SK-N-SH (cell line): Measurements from ENCODE around the gene RAB6B. TPM values are rescaled to one million over a fixed set of nuclear protein-coding genes. Genes with fewer than 3 reads are reported as not detected.

Experiments
- CTCF ChIA-PET: fragments of 300-600, 350-600 bp; formaldehyde crosslinking; extraction: SDS; loops from one replicate; lab custom pipeline; 2021; lab: Yijun Ruan, JAX
- POLR2A ChIA-PET: fragments of 350-600 bp; sonication (Branson Sonifier 250); formaldehyde crosslinking; extraction: SDS; loops from one replicate; lab custom pipeline; 2020; ENCODE audit warnings: antibody characterized with exemption, inconsistent platforms; lab: Yijun Ruan, JAX
- DNase-seq: peaks from one replicate; pipeline ENCODE4 v3.0.0; 2012
- H2AFZ ChIP-seq: fragments of 200-600 bp; sonication (generic); 2 replicates; pipeline ENCODE4 v1.8.1; 2016; ENCODE audit warnings: antibody characterized with exemption, mild to moderate bottlenecking, low read depth
- H3F3A ChIP-seq: fragments of 200-600 bp; sonication (generic); replicated peaks from 2 replicates; pipeline ENCODE3; 2016; ENCODE audit warnings: antibody characterized with exemption, mild to moderate bottlenecking; ENCODE audit not compliant: insufficient read depth
- H3K27ac ChIP-seq, 2 experiments: fragments of 200-500 bp in 1 of 2; fragments of 200-600 bp in 1 of 2; sonication (Bioruptor generic) in 1 of 2; sonication (generic), shearing (Covaris generic) in 1 of 2; 2 replicates each; pipeline versions ENCODE4 v1.5.1 to v1.6.1; 2014 to 2016; ENCODE audit warnings: low read depth in 2 of 2, inconsistent platforms in 1 of 2, low read length in 1 of 2, mild to moderate bottlenecking in 1 of 2, mixed read lengths in 1 of 2
- H3K27me3 ChIP-seq: fragments of 200-600 bp; sonication (generic), shearing (Covaris generic); 2 replicates; pipeline ENCODE4 v1.6.1; 2016; ENCODE audit warnings: mixed run types; ENCODE audit not compliant: insufficient read depth
- H3K36me3 ChIP-seq, 2 experiments: fragments of 200-500 bp in 1 of 2; fragments of 200-600 bp in 1 of 2; sonication (Bioruptor generic) in 1 of 2; sonication (generic) in 1 of 2; replicated peaks in 1 of 2; 2 replicates each; pipeline versions ENCODE3 to v1.5.1; 2014 to 2016; ENCODE audit warnings: low read length in 1 of 2, mild to moderate bottlenecking in 1 of 2; ENCODE audit not compliant: insufficient read depth in 2 of 2, control insufficient read depth in 1 of 2
- H3K4me1 ChIP-seq, 2 experiments: fragments of 200-500 bp in 1 of 2; fragments of 200-600 bp in 1 of 2; sonication (Bioruptor generic) in 1 of 2; sonication (generic), shearing (Covaris generic) in 1 of 2; 2 replicates each; pipeline versions ENCODE4 v1.5.1 to v1.6.1; 2014 to 2016; ENCODE audit warnings: low read depth in 1 of 2, low read length in 1 of 2, mixed run types in 1 of 2; ENCODE audit not compliant: insufficient read depth in 2 of 2, control insufficient read depth in 1 of 2
- H3K4me2 ChIP-seq: fragments of 200-600 bp; sonication (generic), shearing (Covaris generic); 2 replicates; pipeline ENCODE4 v1.6.1; 2017; ENCODE audit warnings: mixed run types
- H3K4me3 ChIP-seq, 2 experiments: fragments of 200-500 bp in 1 of 2; fragments of 200-600 bp in 1 of 2; sonication (Bioruptor generic) in 1 of 2; sonication (generic), shearing (Covaris generic) in 1 of 2; 2 replicates each; pipeline versions ENCODE4 v1.5.1 to v1.8.1; 2014 to 2016; ENCODE audit warnings: low read depth in 2 of 2, inconsistent platforms in 1 of 2, low read length in 1 of 2, mild to moderate bottlenecking in 1 of 2, mixed read lengths in 1 of 2, moderate library complexity in 1 of 2
- H3K79me2 ChIP-seq: fragments of 200-600 bp; sonication (generic); 2 replicates; pipeline ENCODE4 v1.8.1; 2017; ENCODE audit warnings: mild to moderate bottlenecking; ENCODE audit not compliant: insufficient read depth
- H3K9ac ChIP-seq: fragments of 200-600 bp; sonication (generic); 2 replicates; pipeline ENCODE4 v1.6.1; 2017; ENCODE audit warnings: mixed run types
- H3K9me2 ChIP-seq: fragments of 200-600 bp; sonication (generic); 2 replicates; pipeline ENCODE4 v1.6.1; 2017; ENCODE audit warnings: mixed run types
- H3K9me3 ChIP-seq: fragments of 200-600 bp; sonication (generic); 2 replicates; pipeline ENCODE4 v1.6.1; 2017; ENCODE audit warnings: mixed run types, mild to moderate bottlenecking, moderate library complexity
- H4K20me1 ChIP-seq: fragments of 200-600 bp; sonication (generic); 2 replicates; pipeline ENCODE4 v1.6.1; 2017; ENCODE audit warnings: mild to moderate bottlenecking, mixed run types; ENCODE audit not compliant: insufficient read depth
- CHD2 ChIP-seq: fragments of 150-350 bp; IDR thresholded peaks from 2 replicates; pipeline ENCODE4 v1.6.1; 2018; ENCODE audit warnings: low read length; ENCODE audit not compliant: partially characterized antibody
- ELF1 ChIP-seq: IDR thresholded peaks from 2 replicates; pipeline ENCODE4 v1.4.0; 2012
- EP300 ChIP-seq, 2 experiments: IDR thresholded peaks; 2 replicates each; pipeline versions ENCODE4 v1.4.0 to v1.6.1; 2012; ENCODE audit warnings: borderline replicate concordance in 1 of 2, low read depth in 1 of 2, low read length in 1 of 2
- FOXJ3 ChIP-seq: sonication (generic); formaldehyde crosslinking; IDR thresholded peaks from 2 replicates; pipeline ENCODE4 v1.5.1; 2020; ENCODE audit warnings: mild to moderate bottlenecking, missing genetic modification reagents
- FOXM1 ChIP-seq: IDR thresholded peaks from 2 replicates; pipeline ENCODE4 v1.4.0; 2012; ENCODE audit warnings: low read depth, mild to moderate bottlenecking
- JUND ChIP-seq: IDR thresholded peaks from 2 replicates; pipeline ENCODE4 v1.4.0; 2012
- MEF2A ChIP-seq: IDR thresholded peaks from 2 replicates; pipeline ENCODE4 v1.4.0; 2012; ENCODE audit warnings: low read depth, borderline replicate concordance
- NRF1 ChIP-seq: IDR thresholded peaks from 2 replicates; pipeline ENCODE4 v1.6.1; 2012; ENCODE audit warnings: low read depth, mild to moderate bottlenecking, low read length
- RAD21 ChIP-seq: IDR thresholded peaks from 2 replicates; pipeline ENCODE4 v1.6.1; 2012; ENCODE audit warnings: mild to moderate bottlenecking, low read length
- RCOR1 ChIP-seq: fragments of 150-350 bp; IDR thresholded peaks from 2 replicates; pipeline ENCODE4 v1.6.1; 2017; ENCODE audit warnings: antibody characterized with exemption, low read length
- SIN3A ChIP-seq: IDR thresholded peaks from 2 replicates; pipeline ENCODE4 v1.6.1; 2012; ENCODE audit warnings: low read depth, mild to moderate bottlenecking, low read length, moderate library complexity, borderline replicate concordance
- TCF12 ChIP-seq: IDR thresholded peaks from 2 replicates; pipeline ENCODE4 v1.4.0; 2012
- YY1 ChIP-seq: IDR thresholded peaks from 2 replicates; pipeline ENCODE4 v1.4.0; 2012; ENCODE audit warnings: low read depth, mild to moderate bottlenecking
- WGBS: methylation state at CpG from one replicate; pipeline ENCODE4 v1.1.6; 2017; ENCODE audit warnings: low lambda C conversion rate; 5-methylcytosine and 5-hydroxymethylcytosine counted together
- polyA plus RNA-seq, 3 experiments: library from polyadenylated mRNA; depleted of rRNA; stranded (reverse); fragments of >200 nt; gene quantifications; 2 replicates each; pipeline ENCODE4 v1.2.3, GENCODE V29; 2012
- TF ChIP-seq, protein P1 (sequence below): IDR thresholded peaks from 2 replicates; pipeline ENCODE4 v1.4.0; 2012; ENCODE audit warnings: low read depth
- TF ChIP-seq, protein P2 (sequence below): IDR thresholded peaks from 2 replicates; pipeline ENCODE4; 2012
- TF ChIP-seq, protein P3 (sequence below): fragments of 150-350 bp; IDR thresholded peaks from 2 replicates; pipeline ENCODE4 v1.6.1; 2016; ENCODE audit warnings: mild to moderate bottlenecking, low read depth, low read length

Gene RAB6B
- polyA plus RNA-seq, 1 of the 3 experiments (the other 2 are of a cell fraction) = 9.3 TPM

DNA sequence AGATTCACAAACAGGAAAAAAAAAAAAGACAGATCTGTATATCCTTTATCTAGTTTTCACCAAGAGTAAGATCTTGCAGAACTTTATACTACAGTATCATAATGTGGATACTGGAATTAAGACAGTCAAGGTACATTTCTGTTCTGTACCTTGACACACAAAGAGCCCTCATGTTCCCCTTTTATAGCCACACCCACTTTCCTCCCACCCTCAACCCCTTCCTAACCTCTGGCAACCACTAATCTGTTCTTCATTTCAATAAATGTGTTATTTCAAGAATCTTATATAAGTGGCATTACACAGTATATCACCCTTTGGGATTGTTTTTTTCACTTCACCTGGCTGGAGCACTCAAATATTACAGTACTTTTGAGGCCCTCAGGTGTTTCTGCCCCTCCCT is 3.6 kb upstream of the RAB6B start:
- no peak for DNase-seq
- Histone ChIP-seq H3K4me1 (peaks cover 0 to 11% of the 10 kb centered on the region in 2 experiments; a peak in 1 of 4 replicates), H3F3A (no peaks in the 10 kb centered on the region), H3K27me3 (peaks cover 10% of the 10 kb centered on the region; the same call in 1 of the 2 replicates), H3K27ac (no peak overlapping the region), H3K79me2 (no peaks in the 10 kb centered on the region), H3K4me2 (no peak overlapping the region), H4K20me1 (no peaks in the 10 kb centered on the region), H3K36me3 (no peaks in the 10 kb centered on the region), H3K9me2 (no peaks in the 10 kb centered on the region; the same call in 1 of the 2 replicates), H3K9ac (no peak overlapping the region), H3K9me3 (no peaks in the 10 kb centered on the region), H2AFZ (no peak overlapping the region), H3K4me3 (no peak overlapping the region)
- POLR2A ChIA-PET = no interaction called here
- TF ChIP-seq SIN3A (no peak), RCOR1 (no peak), CHD2 (no peak), EP300 (IDR thresholded peaks at IDR 0.05; ENCODE audit: borderline replicate concordance in 1 of 2, low read depth in 1 of 2, low read length in 1 of 2) (no peak), FOXM1 (no peak), ELF1 (no peak), YY1 (no peak)
- TF ChIP-seq, protein P1, sequence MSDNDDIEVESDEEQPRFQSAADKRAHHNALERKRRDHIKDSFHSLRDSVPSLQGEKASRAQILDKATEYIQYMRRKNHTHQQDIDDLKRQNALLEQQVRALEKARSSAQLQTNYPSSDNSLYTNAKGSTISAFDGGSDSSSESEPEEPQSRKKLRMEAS = no peak
- CTCF ChIA-PET = interaction anchor here (2.1 kb wide), 1 partner anchor 11 kb away, joined by 8 read pairs; no protein-coding TSS in a partner anchor

DNA sequence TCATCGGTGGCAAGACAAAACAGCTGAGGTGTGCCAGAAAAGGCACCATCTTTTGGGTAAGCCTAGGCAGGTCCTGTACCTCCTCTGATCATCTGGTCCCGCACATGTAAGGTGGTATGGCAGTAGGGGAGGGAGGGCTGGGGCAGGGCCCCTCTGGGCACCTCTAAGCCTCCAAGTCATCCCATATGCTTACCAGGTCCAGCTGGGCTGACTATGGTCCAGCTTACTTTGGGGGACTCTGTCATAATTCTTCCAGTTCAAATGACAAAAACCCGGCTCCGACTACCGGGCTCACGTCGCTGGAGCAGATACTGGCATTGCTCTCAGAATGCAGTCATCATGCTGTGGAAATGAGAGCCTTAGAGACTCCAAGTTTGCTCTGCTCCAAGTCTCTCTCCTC is 1.9 kb upstream of the RAB6B start:
- Histone ChIP-seq H3F3A (no peaks in the 10 kb centered on the region), H3K79me2 (no peaks in the 10 kb centered on the region), H3K36me3 (no peaks in the 10 kb centered on the region), H2AFZ (no peak overlapping the region), H3K9me3 (no peaks in the 10 kb centered on the region), H3K27me3 (peaks cover 10% of the 10 kb centered on the region; the same call in 1 of the 2 replicates), H3K9me2 (no peaks in the 10 kb centered on the region; the same call in 1 of the 2 replicates), H3K27ac (no peak overlapping the region), H4K20me1 (no peaks in the 10 kb centered on the region), H3K4me3 (no peak overlapping the region), H3K4me2 (no peak overlapping the region), H3K9ac (no peak overlapping the region), H3K4me1 (peaks cover 0 to 16% of the 10 kb centered on the region in 2 experiments; a peak in 1 of 4 replicates)
- WGBS = 78% methylated on average over 7 of the region's 7 CpGs
- ChIA-PET POLR2A (no interaction called here), CTCF (interaction anchor here (1.0 to 1.4 kb wide), 2 partner anchors 13 to 315 kb away, joined by 3 to 4 read pairs; no protein-coding TSS in a partner anchor)
- TF ChIP-seq NRF1 = no peak
- TF ChIP-seq MEF2A = no peak
- TF ChIP-seq, protein P2, sequence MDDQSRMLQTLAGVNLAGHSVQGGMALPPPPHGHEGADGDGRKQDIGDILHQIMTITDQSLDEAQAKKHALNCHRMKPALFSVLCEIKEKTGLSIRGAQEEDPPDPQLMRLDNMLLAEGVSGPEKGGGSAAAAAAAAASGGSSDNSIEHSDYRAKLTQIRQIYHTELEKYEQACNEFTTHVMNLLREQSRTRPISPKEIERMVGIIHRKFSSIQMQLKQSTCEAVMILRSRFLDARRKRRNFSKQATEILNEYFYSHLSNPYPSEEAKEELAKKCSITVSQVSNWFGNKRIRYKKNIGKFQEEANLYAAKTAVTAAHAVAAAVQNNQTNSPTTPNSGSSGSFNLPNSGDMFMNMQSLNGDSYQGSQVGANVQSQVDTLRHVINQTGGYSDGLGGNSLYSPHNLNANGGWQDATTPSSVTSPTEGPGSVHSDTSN = no peak
- TF ChIP-seq FOXJ3 = no peak
- no peak for TF ChIP-seq JUND
- no peak for TF ChIP-seq ELF1
- TF ChIP-seq RAD21 = no peak
- TF ChIP-seq TCF12 = no peak
- TF ChIP-seq, protein P3, sequence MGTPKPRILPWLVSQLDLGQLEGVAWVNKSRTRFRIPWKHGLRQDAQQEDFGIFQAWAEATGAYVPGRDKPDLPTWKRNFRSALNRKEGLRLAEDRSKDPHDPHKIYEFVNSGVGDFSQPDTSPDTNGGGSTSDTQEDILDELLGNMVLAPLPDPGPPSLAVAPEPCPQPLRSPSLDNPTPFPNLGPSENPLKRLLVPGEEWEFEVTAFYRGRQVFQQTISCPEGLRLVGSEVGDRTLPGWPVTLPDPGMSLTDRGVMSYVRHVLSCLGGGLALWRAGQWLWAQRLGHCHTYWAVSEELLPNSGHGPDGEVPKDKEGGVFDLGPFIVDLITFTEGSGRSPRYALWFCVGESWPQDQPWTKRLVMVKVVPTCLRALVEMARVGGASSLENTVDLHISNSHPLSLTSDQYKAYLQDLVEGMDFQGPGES = no peak
- TF ChIP-seq, protein P1 = no peak
- DNase-seq = no peak
